Hepatocyte (in vitro differentiated cells): Measurements from ENCODE around the gene TEN1.

Experiments used
- CTCF ChIP-seq: fragments of 200-600 bp; sonication (generic); IDR thresholded peaks from 2 replicates; pipeline ENCODE4 v1.5.1; 2016; ENCODE audit warnings: antibody characterized with exemption, mild to moderate bottlenecking; ENCODE audit not compliant: poor library complexity
- EZH2 ChIP-seq: fragments of 200-600 bp; sonication (generic); IDR thresholded peaks from 2 replicates; pipeline ENCODE4 v1.6.1; 2016; ENCODE audit warnings: antibody characterized with exemption, mild to moderate bottlenecking, borderline replicate concordance

- no peak for TF ChIP-seq EZH2
- TF ChIP-seq CTCF, result no peak
These were observed 12.4 kb downstream of the TEN1 start for GRCh38 chr17:75991396-75991795.
